Liver (tissue), 9 donors: ENCODE measurements around the gene ZFP36L2. TPM values are rescaled to one million over a fixed set of nuclear protein-coding genes. Genes with fewer than 3 reads are reported as not detected.
A peak's percentile ranks its signal among the peaks of the same experiment; 100 is the strongest.

Experiments used
- DNase-seq: peaks from one replicate; pipeline ENCODE4 v3.0.0-alpha.2; 2017; ENCODE audit warnings: low spot score
- H3K27ac ChIP-seq, 2 donors: one replicate each; pipeline ENCODE4 v1.7.0; 2013; ENCODE audit warnings: inconsistent platforms in 2 of 2, low read length in 2 of 2, control low read depth in 1 of 2, low read depth in 1 of 2, mild to moderate bottlenecking in 1 of 2
- H3K27me3 ChIP-seq, 4 donors: one replicate each; pipeline versions ENCODE4 v1.6.1 to v1.7.0; 2013; ENCODE audit warnings: low read length in 3 of 4, inconsistent platforms in 1 of 4, mild to moderate bottlenecking in 1 of 4, moderate library complexity in 1 of 4; ENCODE audit not compliant: control insufficient read depth in 4 of 4, insufficient read depth in 4 of 4
- H3K36me3 ChIP-seq, 4 donors: one replicate each; pipeline versions ENCODE4 v1.6.1 to v1.7.0; 2013; ENCODE audit warnings: low read length in 3 of 4, mild to moderate bottlenecking in 3 of 4, low read depth in 1 of 4, moderate library complexity in 1 of 4; ENCODE audit not compliant: control insufficient read depth in 4 of 4, insufficient read depth in 3 of 4
- H3K4me1 ChIP-seq, 4 donors: one replicate each; pipeline versions ENCODE4 v1.6.1 to v1.7.0; 2013; ENCODE audit warnings: low read length in 3 of 4, mild to moderate bottlenecking in 3 of 4, moderate library complexity in 1 of 4; ENCODE audit not compliant: control insufficient read depth in 4 of 4, insufficient read depth in 4 of 4
- H3K4me3 ChIP-seq, 3 donors: one replicate each; pipeline versions ENCODE4 v1.6.1 to v1.7.0; 2013; ENCODE audit warnings: low read length in 3 of 3, control low read depth in 1 of 3, low read depth in 1 of 3, mild to moderate bottlenecking in 1 of 3
- H3K9ac ChIP-seq, 2 donors: one replicate each; pipeline ENCODE4 v1.7.0; 2013; ENCODE audit warnings: low read length in 2 of 2, mild to moderate bottlenecking in 2 of 2, moderate library complexity in 2 of 2, control low read depth in 1 of 2, low read depth in 1 of 2
- H3K9me3 ChIP-seq, 4 donors: one replicate each; pipeline versions ENCODE4 v1.6.1 to v1.7.0; 2013; ENCODE audit warnings: low read length in 3 of 4; ENCODE audit not compliant: control insufficient read depth in 4 of 4
- CTCF ChIP-seq: fragments of 150-350 bp; IDR thresholded peaks from 2 replicates; pipeline ENCODE4 v1.5.1; 2017; ENCODE audit warnings: improper control_type of control experiment, low read depth, low read length; ENCODE audit not compliant: missing input control
- EGR1 ChIP-seq, 2 donors: IDR thresholded peaks; 2 replicates each; pipeline ENCODE4 v1.6.1; 2016 to 2018; ENCODE audit warnings: antibody characterized with exemption in 2 of 2, low read depth in 2 of 2
- FOXA1 ChIP-seq: IDR thresholded peaks from 2 replicates; pipeline ENCODE4 v1.6.1; 2016; ENCODE audit warnings: antibody characterized with exemption
- FOXA2 ChIP-seq: IDR thresholded peaks from 2 replicates; pipeline ENCODE4 v1.6.1; 2016; ENCODE audit warnings: antibody characterized with exemption
- GABPA ChIP-seq, 2 donors: IDR thresholded peaks in 1 of 2; conservative IDR thresholded peaks in 1 of 2; 2 replicates each; pipeline ENCODE4 v1.6.1; 2016; ENCODE audit warnings: antibody characterized with exemption in 2 of 2, mild to moderate bottlenecking in 1 of 2, moderate library complexity in 1 of 2
- HNF4A ChIP-seq, 2 donors: conservative IDR thresholded peaks; 2 replicates each; pipeline ENCODE4 v1.6.1; 2016; ENCODE audit warnings: antibody characterized with exemption in 2 of 2, mild to moderate bottlenecking in 2 of 2
- HNF4G ChIP-seq: IDR thresholded peaks from 2 replicates; pipeline ENCODE4 v1.6.1; 2016; ENCODE audit warnings: antibody characterized with exemption
- JUND ChIP-seq, 2 donors: IDR thresholded peaks; 2 replicates each; pipeline ENCODE4 v1.6.1; 2016; ENCODE audit warnings: antibody characterized with exemption in 2 of 2
- MAX ChIP-seq: IDR thresholded peaks from 2 replicates; pipeline ENCODE4 v1.6.1; 2016; ENCODE audit warnings: antibody characterized with exemption
- NR2F2 ChIP-seq: IDR thresholded peaks from 2 replicates; pipeline ENCODE4 v1.6.1; 2016; ENCODE audit warnings: antibody characterized with exemption
- RAD21 ChIP-seq, 2 donors: IDR thresholded peaks; 2 replicates each; pipeline ENCODE4 v1.6.1; 2016; ENCODE audit warnings: antibody characterized with exemption in 2 of 2, mild to moderate bottlenecking in 2 of 2
- RXRA ChIP-seq, 2 donors: IDR thresholded peaks; 2 replicates each; pipeline ENCODE4 v1.6.1; 2017 to 2018; ENCODE audit warnings: antibody characterized with exemption in 2 of 2, mild to moderate bottlenecking in 1 of 2
- SP1 ChIP-seq: IDR thresholded peaks from 2 replicates; pipeline ENCODE4 v1.6.1; 2018; ENCODE audit warnings: antibody characterized with exemption, mild to moderate bottlenecking
- TAF1 ChIP-seq: conservative IDR thresholded peaks from 2 replicates; pipeline ENCODE4 v1.6.1; 2016; ENCODE audit warnings: antibody characterized with exemption, mild to moderate bottlenecking
- YY1 ChIP-seq: IDR thresholded peaks from 2 replicates; pipeline ENCODE4 v1.6.1; 2016; ENCODE audit warnings: antibody characterized with exemption, mild to moderate bottlenecking
- ZBTB33 ChIP-seq: IDR thresholded peaks from 2 replicates; pipeline ENCODE4 v1.6.1; 2016; ENCODE audit warnings: antibody characterized with exemption
- WGBS: extraction: QIAGEN DNeasy Blood & Tissue Kit; methylation state at CpG from one replicate; pipeline ENCODE4 v1.1.7; 2013; 5-methylcytosine and 5-hydroxymethylcytosine counted together
- polyA plus RNA-seq, 2 donors: library from polyadenylated mRNA; stranded (reverse) in 1 of 2; unstranded in 1 of 2; fragments of 200-250 nt in 1 of 2; fragments of >200 nt in 1 of 2; fragmentation: Nextera tagmentation in 1 of 2; extraction: Ambion mirVana in 1 of 2; gene quantifications; one replicate each; pipeline versions ENCODE4 v1.2.1 to v1.2.3, GENCODE V29; 2013 to 2015
- total RNA-seq, 2 donors: library from RNA; depleted of rRNA; stranded (reverse); fragments of >200 nt; gene quantifications; one replicate each; pipeline ENCODE4 v1.2.3, GENCODE V29; 2014
- donor health status: healthy.
- donor health status: healthy.
- donor health status: healthy.
- donor health status: healthy.
- donor health status: healthy.

ZFP36L2 gene
- total and polyA plus RNA-seq, 4 donors, result 10.3 to 26.8 (median 18.9) TPM

DNA sequence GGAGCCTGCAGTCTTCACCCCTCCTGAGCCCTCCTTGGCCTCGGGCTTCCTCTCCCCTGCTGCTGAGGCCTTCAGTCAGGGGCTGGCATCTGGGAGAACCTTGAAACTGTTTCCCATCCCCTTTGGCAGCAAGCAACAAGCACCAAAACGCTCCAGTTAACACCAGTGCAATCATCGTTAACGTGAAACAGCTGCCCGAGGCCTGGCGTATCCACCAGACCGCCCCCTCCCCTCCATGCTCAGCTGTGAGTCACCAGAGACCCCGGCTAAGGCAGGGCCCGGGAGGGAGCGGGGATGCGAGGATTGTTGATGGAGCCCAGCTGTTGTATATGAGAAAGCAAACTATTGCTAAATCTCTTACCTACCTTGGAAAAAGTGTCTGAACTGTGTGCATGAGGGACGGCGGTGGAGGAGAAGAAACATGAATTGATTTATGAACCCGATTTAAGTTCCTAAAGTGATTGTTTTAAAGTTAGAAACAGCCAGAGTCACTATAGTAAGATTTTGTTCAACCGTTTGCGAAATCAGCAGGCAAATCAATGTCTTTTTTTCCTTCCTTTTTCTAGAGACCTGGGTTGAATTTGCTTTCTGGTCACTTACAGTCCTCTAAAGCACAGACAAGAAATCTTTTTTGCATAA, 5.2 kb downstream of the ZFP36L2 start:
- Histone ChIP-seq H3K27me3 (no peaks in the 10 kb centered on the region), H3K27ac (peak overlapping the region; percentile 76 to 89), H3K9ac (peak overlapping the region; percentile 72 to 94), H3K4me3 (peak overlapping the region in 2 of 3 donors; percentile 48 to 64), H3K9me3 (no peaks in the 10 kb centered on the region), H3K4me1 (peaks cover 12 to 61% (median 48%) of the 10 kb centered on the region in 4 donors), H3K36me3 (peaks cover 0 to 8% (median 1%) of the 10 kb centered on the region in 4 donors)
- no peak for TF ChIP-seq FOXA1
- TF ChIP-seq YY1, result peak; percentile 9
- DNase-seq, result peak; percentile 57
- 3% methylated on average over 16 of the region's 16 CpGs for WGBS

GRCh38 chr2:43220760-43221123, 5.7 kb downstream of the ZFP36L2 start:
- Histone ChIP-seq H3K4me1 (peaks cover 12 to 61% (median 48%) of the 10 kb centered on the region in 4 donors), H3K36me3 (peaks cover 0 to 8% (median 1%) of the 10 kb centered on the region in 4 donors), H3K27me3 (no peaks in the 10 kb centered on the region), H3K9ac (peak overlapping the region; percentile 72 to 94), H3K27ac (peak overlapping the region; percentile 76 to 89), H3K4me3 (peak overlapping the region; percentile 48 to 64 (median 50)), H3K9me3 (no peaks in the 10 kb centered on the region)
- WGBS, result 38% methylated on average over 5 of the region's 5 CpGs
- no peak for DNase-seq
- no peak for TF ChIP-seq RAD21 (IDR thresholded peaks at IDR 0.05)
- no peak for TF ChIP-seq NR2F2
- no peak for TF ChIP-seq HNF4A (conservative IDR thresholded peaks at IDR 0.05)
- TF ChIP-seq CTCF, result no peak
- TF ChIP-seq FOXA1, result no peak
- no peak for TF ChIP-seq FOXA2
- TF ChIP-seq TAF1, result no peak
- no peak for TF ChIP-seq RXRA (IDR thresholded peaks at IDR 0.05)
- no peak for TF ChIP-seq JUND (IDR thresholded peaks at IDR 0.05)
- TF ChIP-seq MAX, result no peak
- TF ChIP-seq HNF4G, result no peak
- no peak for TF ChIP-seq ZBTB33
- TF ChIP-seq SP1, result no peak
- no peak for TF ChIP-seq EGR1 (IDR thresholded peaks at IDR 0.05; ENCODE audit: low read depth in 2 of 2)
- TF ChIP-seq GABPA (IDR thresholded peaks at IDR 0.05 in 1 of 2, conservative IDR thresholded peaks at IDR 0.05 in 1 of 2), result no peak
